NCI-H345 treated with DMSO at 0.1 percent for 48 hours (cell line): ENCODE measurements around the gene LSM12.

Source experiments
- DNase-seq: peaks from one replicate; lab custom pipeline; 2025; ENCODE audit not compliant: unreplicated experiment; lab: John Stamatoyannopoulos, UW

LSM12 gene

DNA sequence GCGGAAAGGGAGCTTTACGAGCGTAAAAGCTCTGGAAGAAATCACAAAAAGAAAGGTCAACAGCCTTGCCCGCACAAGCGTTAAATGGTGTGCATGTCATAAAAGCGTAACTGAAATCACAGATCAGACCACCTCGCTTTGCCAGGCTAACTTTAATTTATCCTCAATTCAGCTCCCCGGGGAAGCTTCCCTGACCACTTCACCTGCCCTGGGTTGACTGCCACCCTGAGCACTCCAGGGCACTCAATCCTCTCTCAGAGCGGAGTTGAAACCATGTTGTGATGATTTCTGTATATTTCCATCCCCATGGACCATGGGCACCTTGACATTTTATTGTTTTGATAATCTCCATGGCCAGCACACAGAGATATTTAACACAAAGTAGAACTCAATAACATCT, 78.2 kb downstream of the LSM12 start:
- DNase-seq, result no peak

DNA sequence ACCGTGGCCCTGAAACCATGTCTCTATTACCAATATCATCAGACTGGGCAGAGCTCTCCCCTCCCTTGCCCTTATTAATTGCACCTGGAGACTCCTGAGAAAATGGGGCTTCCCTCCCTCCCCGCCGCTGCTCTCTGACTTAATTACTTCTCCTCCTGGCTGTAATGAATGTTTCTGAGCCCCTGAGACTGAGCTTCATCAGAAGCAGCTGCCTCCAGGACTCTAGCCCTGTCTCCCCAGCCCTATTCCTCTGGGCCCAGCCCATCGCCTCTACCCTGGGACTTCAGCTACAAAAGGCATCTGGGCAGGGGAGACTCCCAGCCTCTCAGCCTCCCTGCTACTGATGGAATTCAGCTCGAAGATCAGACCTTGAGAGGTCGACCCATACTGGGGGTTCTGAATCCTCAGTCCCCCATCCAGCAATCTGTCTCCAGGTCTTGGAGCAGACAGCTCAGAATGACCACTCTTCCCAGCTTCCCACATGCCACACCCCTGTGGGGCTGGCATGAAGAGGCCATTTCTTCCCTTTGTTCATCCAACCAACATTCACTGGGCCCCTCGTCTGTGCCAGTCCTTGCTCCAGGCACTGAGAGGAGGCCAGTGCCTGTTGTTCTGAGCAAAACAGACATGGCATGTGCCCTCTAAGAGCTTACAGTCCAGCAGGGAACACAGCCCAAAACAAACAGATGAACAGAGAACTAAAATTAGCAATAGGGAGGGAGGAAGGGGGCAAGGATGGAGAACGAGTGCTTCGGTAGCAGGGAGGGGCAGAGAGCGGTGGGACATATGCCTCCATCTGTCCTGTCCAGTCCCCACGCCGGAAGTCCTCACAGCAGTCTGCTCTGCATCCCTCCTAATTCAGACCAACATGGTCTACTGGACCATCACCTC, 79.1 kb downstream of the LSM12 start:
- no peak for DNase-seq

DNA sequence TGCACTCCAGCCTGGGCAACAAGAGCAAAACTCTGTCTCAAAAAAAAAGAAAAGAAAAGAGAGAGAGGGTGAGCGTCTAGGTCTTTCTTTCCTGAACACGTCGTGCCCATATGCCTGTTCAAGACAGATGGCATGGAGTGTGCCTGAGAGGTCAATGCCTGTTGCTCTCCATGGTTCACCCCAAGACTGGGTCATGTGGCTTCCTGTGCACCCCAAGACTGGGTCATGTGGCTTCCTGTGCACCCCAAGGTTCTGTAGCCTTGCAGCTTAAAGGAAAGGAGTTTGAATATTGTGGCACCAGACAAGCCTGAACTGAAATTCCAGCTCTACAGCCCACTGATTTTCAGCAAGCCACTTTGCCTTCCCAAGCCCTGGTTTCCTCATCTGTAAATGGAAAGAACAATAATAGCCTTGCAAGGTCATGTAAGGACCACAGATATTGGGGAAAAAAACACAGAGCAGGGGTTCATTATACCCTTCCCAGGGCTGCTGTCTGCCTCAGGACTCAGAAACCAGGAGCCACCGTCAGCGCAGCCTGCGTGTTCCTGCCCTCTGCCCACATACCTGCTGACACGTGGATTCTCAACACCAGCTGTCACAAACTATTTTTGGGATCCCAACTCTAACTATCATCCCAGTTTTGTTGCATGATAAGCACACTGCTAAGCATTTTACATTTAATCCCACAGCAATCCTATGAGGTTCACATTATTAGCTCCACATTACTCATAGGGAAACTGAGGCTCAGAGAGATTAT, 80.1 kb downstream of the LSM12 start:
- DNase-seq, result no peak

DNA sequence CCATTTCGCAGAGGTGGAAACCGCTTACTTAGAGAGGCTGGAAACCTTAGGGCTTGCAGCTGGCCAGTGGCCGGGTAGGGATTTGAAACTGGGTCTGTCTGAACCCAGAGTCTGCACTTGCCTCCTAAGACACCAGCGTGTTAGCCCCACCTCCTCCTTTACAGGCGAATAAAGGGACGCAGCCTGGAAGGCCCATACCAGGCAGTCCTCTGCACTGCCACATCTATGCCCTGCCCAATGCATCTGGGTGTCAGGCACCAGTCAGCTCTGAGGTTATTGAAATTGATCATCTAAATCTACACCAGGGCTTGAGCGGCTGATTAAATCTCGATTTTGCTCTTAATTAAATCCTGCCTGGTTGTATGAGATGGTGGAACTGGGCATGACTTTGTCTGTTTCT, 82.0 kb downstream of the LSM12 start:
- DNase-seq, result no peak
